GM20431 (cell line): Measurements from ENCODE around the gene FHOD3.

Source experiments
- in situ Hi-C: fragments of 300-500 bp; cut with MseI, MboI; formaldehyde crosslinking; loops from one replicate; pipeline ENCODE4 v1.15.0; 2020; ENCODE audit warnings: low sequenced_read_pairs; ENCODE audit not compliant: unreplicated experiment

Gene FHOD3

GRCh38 chr18:36314754-36315153 lies 17.2 kb downstream of the FHOD3 start:
- in situ Hi-C loops: no loop called here

- in situ Hi-C loops: no loop called here
Observed at GRCh38 chr18:36315736-36316135, 18.2 kb downstream of the FHOD3 start.

GRCh38 chr18:36316246-36316645 lies 18.7 kb downstream of the FHOD3 start:
- in situ Hi-C loops: no loop called here

- in situ Hi-C loops: no loop called here
Observed at GRCh38 chr18:36321658-36322407, 24.3 kb downstream of the FHOD3 start.

GRCh38 chr18:36322408-36322728 lies 24.9 kb downstream of the FHOD3 start:
- in situ Hi-C loops: no loop called here

GRCh38 chr18:36322734-36323133 lies 25.2 kb downstream of the FHOD3 start:
- in situ Hi-C loops: no loop called here

- in situ Hi-C loops: no loop called here
Observed at GRCh38 chr18:36323421-36323820, 25.9 kb downstream of the FHOD3 start.

GRCh38 chr18:36325846-36326245 lies 28.3 kb downstream of the FHOD3 start:
- in situ Hi-C loops: no loop called here

- in situ Hi-C loops: no loop called here
Observed at GRCh38 chr18:36326771-36327170, 29.3 kb downstream of the FHOD3 start.

- in situ Hi-C loops: no loop called here
Observed at GRCh38 chr18:36327352-36328316, 30.1 kb downstream of the FHOD3 start.

GRCh38 chr18:36328385-36328858 lies 30.9 kb downstream of the FHOD3 start:
- in situ Hi-C loops: no loop called here

GRCh38 chr18:36328916-36329315 lies 31.4 kb downstream of the FHOD3 start:
- in situ Hi-C loops: no loop called here

GRCh38 chr18:36329684-36330434 lies 32.3 kb downstream of the FHOD3 start:
- in situ Hi-C loops: no loop called here

GRCh38 chr18:36330435-36331052 lies 33.0 kb downstream of the FHOD3 start:
- in situ Hi-C loops: no loop called here

- in situ Hi-C loops: no loop called here
Observed at GRCh38 chr18:36331521-36331971, 34.0 kb downstream of the FHOD3 start.

- in situ Hi-C loops: no loop called here
Observed at GRCh38 chr18:36333414-36333813, 35.9 kb downstream of the FHOD3 start.

GRCh38 chr18:36334798-36335197 lies 37.3 kb downstream of the FHOD3 start:
- in situ Hi-C loops: no loop called here

- in situ Hi-C loops: no loop called here
Observed at GRCh38 chr18:36335476-36336279, 38.2 kb downstream of the FHOD3 start.
